ENCODE data around the gene COX14.

COX14 gene

GRCh38 chr12:50102646-50103309, 9.3 kb upstream of the COX14 start:
- peaks cover 12% of the 10 kb centered on the region for H3K36me3 ChIP-seq (ENCODE audit: control insufficient read depth, insufficient read depth, low read length)
- TF ChIP-seq, protein P1, sequence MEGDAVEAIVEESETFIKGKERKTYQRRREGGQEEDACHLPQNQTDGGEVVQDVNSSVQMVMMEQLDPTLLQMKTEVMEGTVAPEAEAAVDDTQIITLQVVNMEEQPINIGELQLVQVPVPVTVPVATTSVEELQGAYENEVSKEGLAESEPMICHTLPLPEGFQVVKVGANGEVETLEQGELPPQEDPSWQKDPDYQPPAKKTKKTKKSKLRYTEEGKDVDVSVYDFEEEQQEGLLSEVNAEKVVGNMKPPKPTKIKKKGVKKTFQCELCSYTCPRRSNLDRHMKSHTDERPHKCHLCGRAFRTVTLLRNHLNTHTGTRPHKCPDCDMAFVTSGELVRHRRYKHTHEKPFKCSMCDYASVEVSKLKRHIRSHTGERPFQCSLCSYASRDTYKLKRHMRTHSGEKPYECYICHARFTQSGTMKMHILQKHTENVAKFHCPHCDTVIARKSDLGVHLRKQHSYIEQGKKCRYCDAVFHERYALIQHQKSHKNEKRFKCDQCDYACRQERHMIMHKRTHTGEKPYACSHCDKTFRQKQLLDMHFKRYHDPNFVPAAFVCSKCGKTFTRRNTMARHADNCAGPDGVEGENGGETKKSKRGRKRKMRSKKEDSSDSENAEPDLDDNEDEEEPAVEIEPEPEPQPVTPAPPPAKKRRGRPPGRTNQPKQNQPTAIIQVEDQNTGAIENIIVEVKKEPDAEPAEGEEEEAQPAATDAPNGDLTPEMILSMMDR (IDR thresholded peaks at IDR 0.05; ENCODE audit: insufficient read depth, low read length, poor library complexity, severe bottlenecking): no peak
- no peak for DNase-seq (ENCODE audit: extremely low read depth, insufficient read length)

DNA sequence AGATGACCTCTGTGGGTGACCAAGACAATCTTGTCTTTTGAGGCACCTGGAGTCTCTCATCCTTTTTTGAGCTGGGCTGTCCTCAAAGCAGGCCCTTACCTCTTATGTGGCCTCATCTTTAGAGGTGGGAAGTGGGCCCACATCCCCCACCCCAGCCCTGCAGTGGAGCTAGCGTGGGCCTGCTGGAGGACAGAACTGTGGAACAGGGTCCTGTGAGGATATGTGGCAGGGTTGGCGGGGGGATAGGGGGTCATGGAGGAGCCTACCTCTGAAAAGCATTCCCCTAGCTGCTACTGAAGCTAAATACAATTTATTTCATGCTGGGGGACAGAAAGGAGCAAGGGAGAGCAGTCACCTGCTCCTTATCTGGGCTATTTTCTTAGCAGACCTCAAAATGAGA, 8.7 kb upstream of the COX14 start:
- H3K27me3 ChIP-seq (replicated peaks; ENCODE audit: control insufficient read depth, insufficient read depth, low read length): no peaks in the 10 kb centered on the region
- peaks cover 10% of the 10 kb centered on the region for H3K36me3 ChIP-seq (ENCODE audit: control insufficient read depth, insufficient read depth, low read length)
- TF ChIP-seq, protein P1 (IDR thresholded peaks at IDR 0.05; ENCODE audit: insufficient read depth, low read length, poor library complexity, severe bottlenecking): no peak
- H3K4me3 ChIP-seq (replicated peaks; ENCODE audit: low read depth, low read length): no peak overlapping the region
- no peak for DNase-seq (ENCODE audit: extremely low read depth, insufficient read length)

More at GRCh38 chr12:50102646-50103309, 9.3 kb upstream of the COX14 start:
- H3K27me3 ChIP-seq (replicated peaks; ENCODE audit: control insufficient read depth, insufficient read depth, low read length): no peaks in the 10 kb centered on the region
- H3K4me3 ChIP-seq (replicated peaks; ENCODE audit: low read depth, low read length): no peak overlapping the region

DNA sequence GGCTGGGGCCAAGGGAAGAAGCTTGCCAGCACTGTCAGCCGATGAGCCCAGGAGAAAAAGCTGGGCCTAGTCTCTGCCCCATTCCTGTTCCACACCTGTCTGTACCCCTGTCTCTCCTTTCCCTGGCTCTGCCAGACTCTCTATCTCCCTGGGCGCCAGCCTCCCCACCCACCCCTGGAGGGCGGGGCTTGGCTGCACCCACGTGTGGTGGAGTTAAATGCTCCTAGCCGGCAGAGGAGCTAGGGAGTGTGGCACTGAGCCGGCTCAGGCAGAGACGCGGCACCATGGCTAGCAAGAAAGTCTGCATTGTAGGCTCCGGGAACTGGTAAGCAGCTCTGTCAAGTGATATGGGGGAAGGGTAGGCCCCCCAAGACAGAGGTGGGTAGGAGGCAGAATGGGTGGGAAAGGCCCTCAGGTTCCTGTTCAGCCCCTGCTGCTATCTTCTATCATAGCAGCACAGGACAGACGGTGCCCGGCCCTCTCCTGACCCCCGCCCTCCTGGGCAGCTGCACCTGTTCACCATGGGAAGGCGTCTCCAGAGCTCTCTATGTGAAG, 8.2 kb upstream of the COX14 start, which contains the start of gene GPD1:
TSS of gene GPD1 (plus strand) at position 242 of the 555 bp plus-strand sequence. CDS start at position 285, 43 bp downstream.
- Histone ChIP-seq H3K4me3 (replicated peaks; ENCODE audit: low read depth, low read length) (no peak within 1 kb of the TSS), H3K36me3 (ENCODE audit: control insufficient read depth, insufficient read depth, low read length) (peaks cover 6% of the 10 kb centered on the region), H3K27me3 (replicated peaks; ENCODE audit: control insufficient read depth, insufficient read depth, low read length) (no peaks in the 10 kb centered on the region)
- DNase-seq (ENCODE audit: extremely low read depth, insufficient read length): no peak
- TF ChIP-seq, protein P1 (IDR thresholded peaks at IDR 0.05; ENCODE audit: insufficient read depth, low read length, poor library complexity, severe bottlenecking): no peak

DNA sequence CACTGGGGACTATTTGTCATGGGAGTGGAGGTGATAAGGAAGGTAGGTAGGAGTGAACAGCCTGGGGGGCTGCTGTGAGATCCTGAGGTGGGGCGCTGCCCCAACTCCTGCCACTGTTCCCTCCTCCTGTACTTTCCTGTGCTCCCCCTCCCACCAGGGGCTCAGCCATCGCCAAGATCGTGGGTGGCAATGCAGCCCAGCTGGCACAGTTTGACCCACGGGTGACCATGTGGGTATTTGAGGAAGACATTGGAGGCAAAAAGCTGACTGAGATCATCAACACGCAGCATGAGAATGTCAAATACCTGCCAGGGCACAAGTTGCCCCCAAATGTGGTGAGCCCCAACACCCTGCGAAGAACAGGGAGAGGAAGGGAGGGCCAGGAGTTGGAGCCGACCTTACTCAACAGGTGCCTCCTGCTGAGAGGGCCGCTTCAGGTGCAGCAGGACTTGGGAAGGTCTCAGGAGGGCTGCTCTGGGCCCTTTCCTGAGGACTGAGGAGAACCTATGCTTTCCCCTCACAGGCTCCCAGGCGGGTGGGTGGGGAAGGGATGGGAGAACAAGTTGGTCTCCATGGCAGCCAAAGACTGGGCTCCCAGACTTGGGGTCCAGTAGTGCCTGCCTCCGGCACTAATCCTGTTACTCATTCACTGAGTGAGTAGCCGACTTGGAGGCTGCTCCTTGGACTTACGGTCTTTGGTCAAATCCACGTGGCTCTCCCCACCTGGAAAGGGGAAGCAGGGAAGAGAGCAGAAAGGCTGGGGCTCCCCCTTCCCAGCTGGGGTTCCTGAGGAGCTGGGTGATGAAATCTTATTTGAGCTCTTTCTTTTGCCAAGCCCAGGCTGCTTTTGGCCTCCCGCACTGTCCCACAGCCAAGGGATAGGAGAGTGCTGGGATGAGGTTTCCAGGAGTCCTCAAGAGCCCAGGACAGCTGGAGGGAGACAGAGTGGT, 7.3 kb upstream of the COX14 start:
- no peak for DNase-seq (ENCODE audit: extremely low read depth, insufficient read length)
- TF ChIP-seq, protein P1 (IDR thresholded peaks at IDR 0.05; ENCODE audit: insufficient read depth, low read length, poor library complexity, severe bottlenecking): no peak
- peaks cover 2% of the 10 kb centered on the region; the same call in 1 of the 2 replicates for H3K36me3 ChIP-seq (ENCODE audit: control insufficient read depth, insufficient read depth, low read length)
- no peak overlapping the region for H3K4me3 ChIP-seq (replicated peaks; ENCODE audit: low read depth, low read length)
- H3K27me3 ChIP-seq (replicated peaks; ENCODE audit: control insufficient read depth, insufficient read depth, low read length): no peaks in the 10 kb centered on the region

- Histone ChIP-seq H3K4me3 (replicated peaks; ENCODE audit: low read depth, low read length) (no peak overlapping the region), H3K36me3 (ENCODE audit: control insufficient read depth, insufficient read depth, low read length) (no peaks in the 10 kb centered on the region; the same call in 1 of the 2 replicates), H3K27me3 (replicated peaks; ENCODE audit: control insufficient read depth, insufficient read depth, low read length) (no peaks in the 10 kb centered on the region)
- DNase-seq (ENCODE audit: extremely low read depth, insufficient read length): no peak
- TF ChIP-seq, protein P1 (IDR thresholded peaks at IDR 0.05; ENCODE audit: insufficient read depth, low read length, poor library complexity, severe bottlenecking): no peak
Observed at GRCh38 chr12:50105913-50106450, 6.1 kb upstream of the COX14 start.

Measured in GM06990 (cell line).